Osteocyte (in vitro differentiated cells): Measurements from ENCODE around the gene OXSR1. TPM values are rescaled to one million over a fixed set of nuclear protein-coding genes. Genes with fewer than 3 reads are reported as not detected.

ENCODE experiments used
- DNase-seq: peaks from one replicate; pipeline ENCODE4 v3.0.0; 2021; ENCODE audit warnings: mixed read lengths; ENCODE audit not compliant: unreplicated experiment; ENCODE audit errors: extremely low spot score
- H3K27ac Mint-ChIP-seq: one replicate; pipeline ENCODE4 v1.8.0; 2021; ENCODE audit warnings: mild to moderate bottlenecking, mixed read lengths; ENCODE audit not compliant: unreplicated experiment
- H3K27me3 Mint-ChIP-seq: one replicate; pipeline ENCODE4 v1.8.0; 2021; ENCODE audit warnings: mixed read lengths; ENCODE audit not compliant: unreplicated experiment
- H3K36me3 Mint-ChIP-seq: one replicate; pipeline ENCODE4 v1.8.0; 2021; ENCODE audit warnings: mixed read lengths; ENCODE audit not compliant: unreplicated experiment
- H3K4me1 Mint-ChIP-seq: one replicate; pipeline ENCODE4 v1.8.0; 2021; ENCODE audit warnings: mixed read lengths; ENCODE audit not compliant: unreplicated experiment
- H3K4me3 Mint-ChIP-seq: one replicate; pipeline ENCODE4 v1.8.0; 2021; ENCODE audit warnings: mild to moderate bottlenecking, moderate library complexity, mixed read lengths; ENCODE audit not compliant: unreplicated experiment
- H3K9me3 Mint-ChIP-seq: one replicate; pipeline ENCODE4 v1.8.0; 2021; ENCODE audit warnings: mixed read lengths; ENCODE audit not compliant: unreplicated experiment
- total RNA-seq: library from RNA; stranded (reverse); gene quantifications from 2 replicates; pipeline ENCODE4 v1.2.1, GENCODE V29; 2021
- TF ChIP-seq, protein P1 (sequence below): fragments of 200-600 bp; sonication (generic); IDR thresholded peaks from 2 replicates; pipeline ENCODE4 v1.5.0; 2021; ENCODE audit warnings: antibody characterized with exemption, mild to moderate bottlenecking, moderate library complexity

Gene OXSR1
- total RNA-seq, 1 donor from 2014 or later: 57.8 TPM

DNA sequence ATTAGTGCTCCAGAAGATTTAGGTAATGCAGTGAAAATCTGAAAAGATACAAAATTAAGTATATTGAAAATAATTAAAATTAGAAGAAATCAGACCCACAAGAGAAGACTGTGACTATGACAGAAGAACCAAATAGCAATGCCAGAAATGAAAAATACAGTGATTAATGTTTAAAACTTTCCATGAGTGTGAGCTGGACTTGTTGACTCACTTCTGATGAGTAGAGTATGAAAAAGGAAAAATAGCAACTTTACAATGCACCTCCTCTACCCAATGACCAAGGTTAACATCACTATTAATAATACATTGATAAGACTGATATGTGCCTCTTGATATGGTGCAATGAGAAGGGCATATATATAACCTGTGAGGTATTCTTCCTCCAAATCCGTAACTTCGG lies 60.9 kb downstream of the OXSR1 start:
- Mint-ChIP-seq H3K9me3 (peaks cover 3% of the 10 kb centered on the region), H3K4me1 (peaks cover 23% of the 10 kb centered on the region), H3K4me3 (no peak overlapping the region), H3K36me3 (peaks cover 37% of the 10 kb centered on the region), H3K27ac (peak overlapping the region; percentile 46), H3K27me3 (no peaks in the 10 kb centered on the region)
- no peak for DNase-seq
- TF ChIP-seq, protein P1, sequence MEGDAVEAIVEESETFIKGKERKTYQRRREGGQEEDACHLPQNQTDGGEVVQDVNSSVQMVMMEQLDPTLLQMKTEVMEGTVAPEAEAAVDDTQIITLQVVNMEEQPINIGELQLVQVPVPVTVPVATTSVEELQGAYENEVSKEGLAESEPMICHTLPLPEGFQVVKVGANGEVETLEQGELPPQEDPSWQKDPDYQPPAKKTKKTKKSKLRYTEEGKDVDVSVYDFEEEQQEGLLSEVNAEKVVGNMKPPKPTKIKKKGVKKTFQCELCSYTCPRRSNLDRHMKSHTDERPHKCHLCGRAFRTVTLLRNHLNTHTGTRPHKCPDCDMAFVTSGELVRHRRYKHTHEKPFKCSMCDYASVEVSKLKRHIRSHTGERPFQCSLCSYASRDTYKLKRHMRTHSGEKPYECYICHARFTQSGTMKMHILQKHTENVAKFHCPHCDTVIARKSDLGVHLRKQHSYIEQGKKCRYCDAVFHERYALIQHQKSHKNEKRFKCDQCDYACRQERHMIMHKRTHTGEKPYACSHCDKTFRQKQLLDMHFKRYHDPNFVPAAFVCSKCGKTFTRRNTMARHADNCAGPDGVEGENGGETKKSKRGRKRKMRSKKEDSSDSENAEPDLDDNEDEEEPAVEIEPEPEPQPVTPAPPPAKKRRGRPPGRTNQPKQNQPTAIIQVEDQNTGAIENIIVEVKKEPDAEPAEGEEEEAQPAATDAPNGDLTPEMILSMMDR: no peak

DNA sequence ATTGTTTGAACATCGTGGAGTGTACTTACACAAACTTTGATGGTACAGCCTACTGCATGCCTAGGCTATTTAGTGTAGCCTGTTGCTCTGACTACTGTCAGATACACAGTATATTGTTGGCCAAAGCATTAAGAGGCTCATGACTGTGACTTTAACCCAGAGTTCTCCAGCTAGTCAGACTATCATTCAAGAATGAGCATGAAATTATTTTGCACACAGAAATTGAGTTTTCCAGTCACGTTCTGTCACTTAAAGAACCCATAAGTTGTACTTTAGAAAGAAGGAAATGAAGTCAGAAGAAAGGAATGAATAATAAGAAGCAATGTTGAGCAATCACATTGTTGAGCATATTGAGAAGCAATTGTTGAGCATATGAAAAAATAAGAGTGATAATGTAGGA lies 62.7 kb downstream of the OXSR1 start:
- H3K36me3 Mint-ChIP-seq: peaks cover 42% of the 10 kb centered on the region
- no peak for DNase-seq
- TF ChIP-seq, protein P1: no peak
- H3K27me3 Mint-ChIP-seq: no peaks in the 10 kb centered on the region
- peaks cover 23% of the 10 kb centered on the region for H3K4me1 Mint-ChIP-seq
- peaks cover 3% of the 10 kb centered on the region for H3K9me3 Mint-ChIP-seq
- H3K4me3 Mint-ChIP-seq: no peak overlapping the region
- peak overlapping the region; percentile 85 for H3K27ac Mint-ChIP-seq

DNA sequence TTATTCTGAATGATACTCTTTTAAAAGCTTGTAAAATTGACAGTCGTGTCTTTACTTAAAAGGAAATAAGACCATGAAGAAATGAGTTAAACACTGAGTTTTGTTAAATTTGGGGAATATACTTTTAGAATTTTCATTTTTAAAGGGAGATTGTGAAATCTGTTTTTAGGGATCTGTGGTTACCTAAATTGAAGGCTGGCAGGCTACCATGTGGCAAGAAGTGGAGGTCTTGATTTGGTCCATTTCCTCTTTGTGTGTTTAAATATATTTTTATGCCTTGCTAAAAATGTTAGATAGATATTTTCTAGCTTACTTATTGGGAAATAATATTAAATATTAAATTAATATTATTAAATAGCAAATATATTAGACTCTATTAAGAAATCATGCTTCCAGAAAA lies 63.7 kb downstream of the OXSR1 start:
- Mint-ChIP-seq H3K27me3 (no peaks in the 10 kb centered on the region), H3K4me3 (no peak overlapping the region), H3K36me3 (peaks cover 45% of the 10 kb centered on the region), H3K4me1 (peaks cover 23% of the 10 kb centered on the region), H3K9me3 (peaks cover 3% of the 10 kb centered on the region), H3K27ac (peak overlapping the region; percentile 31)
- DNase-seq: no peak
- TF ChIP-seq, protein P1: no peak

DNA sequence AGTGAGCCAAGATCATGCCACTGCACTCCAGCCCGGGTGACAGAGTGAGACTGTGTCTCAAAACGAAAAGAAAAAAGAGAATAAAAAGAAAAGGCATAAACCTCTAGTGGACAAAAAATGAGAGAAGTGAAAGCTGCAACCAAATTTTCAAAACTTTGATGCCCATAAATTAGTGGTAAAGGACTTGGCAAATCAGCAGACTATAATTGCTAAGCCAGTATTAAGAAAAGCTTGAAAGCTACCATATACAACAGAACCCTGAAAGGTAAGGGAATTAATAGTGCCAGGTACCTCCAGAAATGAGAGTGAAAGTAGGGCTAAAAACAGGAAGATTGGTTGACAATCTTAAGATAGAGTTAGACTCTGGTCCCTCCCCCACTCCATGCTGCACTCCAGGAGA lies 67.4 kb downstream of the OXSR1 start:
- TF ChIP-seq, protein P1: no peak
- Mint-ChIP-seq H3K4me3 (no peak overlapping the region), H3K36me3 (peaks cover 66% of the 10 kb centered on the region), H3K9me3 (peaks cover 10% of the 10 kb centered on the region), H3K4me1 (peaks cover 10% of the 10 kb centered on the region), H3K27me3 (no peaks in the 10 kb centered on the region), H3K27ac (no peak overlapping the region)
- DNase-seq: no peak

DNA sequence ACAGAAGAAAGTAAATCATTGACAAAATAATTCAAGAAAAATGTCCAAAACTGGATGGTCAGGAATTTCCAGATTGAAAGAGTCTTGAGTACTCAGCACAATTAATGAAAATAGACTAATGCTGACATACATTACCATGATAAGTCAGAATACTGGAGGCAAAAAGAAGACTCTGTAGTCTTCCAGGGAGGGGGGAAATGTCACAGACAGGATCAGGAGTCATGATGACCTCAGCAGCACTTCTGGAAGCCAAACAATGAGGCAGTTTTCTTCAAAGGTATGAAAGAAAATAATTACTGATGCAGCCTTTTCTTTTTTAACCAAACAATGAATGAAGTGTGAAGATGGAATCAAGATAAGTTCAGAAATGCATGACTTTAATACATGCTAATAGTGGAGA lies 70.1 kb downstream of the OXSR1 start:
- Mint-ChIP-seq H3K27me3 (no peaks in the 10 kb centered on the region), H3K36me3 (peaks cover 83% of the 10 kb centered on the region), H3K4me3 (no peak overlapping the region), H3K4me1 (no peaks in the 10 kb centered on the region), H3K27ac (no peak overlapping the region), H3K9me3 (peaks cover 23% of the 10 kb centered on the region)
- no peak for DNase-seq
- TF ChIP-seq, protein P1: no peak
